K562 (cell line): Measurements from ENCODE around the gene TAC3. TPM values are rescaled to one million over a fixed set of nuclear protein-coding genes. Genes with fewer than 3 reads are reported as not detected.

Experiments used
- EP400 ChIP-seq: fragments of 450-650 bp; IDR thresholded peaks from 2 replicates; pipeline ENCODE4 v1.6.1; 2017; ENCODE audit warnings: antibody characterized with exemption, mild to moderate bottlenecking, moderate library complexity
- ETV6 ChIP-seq, 3 experiments: fragments of 150-350 bp in 1 of 3; sonication (generic) in 1 of 3; formaldehyde crosslinking in 1 of 3; IDR thresholded peaks; 2 replicates each; pipeline versions ENCODE4 v1.6.1 to v1.8.0; 2014 to 2022; ENCODE audit warnings: borderline replicate concordance in 2 of 3, low read depth in 2 of 3, antibody characterized with exemption in 1 of 3, low read length in 1 of 3, mild to moderate bottlenecking in 1 of 3, missing genetic modification reagents in 1 of 3
- FOSL1 ChIP-seq: fragments of 200-800 bp; sonication (Bioruptor generic); conservative IDR thresholded peaks from 2 replicates; pipeline ENCODE4 v1.6.1; 2016; ENCODE audit warnings: missing genetic modification characterization, missing compliant biosample characterization
- FOXK2 ChIP-seq, 2 experiments: fragments of 450-650 bp; IDR thresholded peaks in 1 of 2; conservative IDR thresholded peaks in 1 of 2; 2 replicates each; pipeline ENCODE4 v1.6.1; 2016; ENCODE audit warnings: low read depth in 2 of 2, mild to moderate bottlenecking in 1 of 2
- HOXB6 ChIP-seq: fragments of 250-450 bp; sonication (Bioruptor Pico); IDR thresholded peaks from 2 replicates; pipeline ENCODE4 v1.5.1; 2022; ENCODE audit warnings: mild to moderate bottlenecking, borderline replicate concordance
- IFI16 ChIP-seq: fragments of 250-450 bp; sonication (Bioruptor Pico); IDR thresholded peaks from 2 replicates; pipeline ENCODE4 v2.1.2; 2022; ENCODE audit warnings: mild to moderate bottlenecking, inconsistent platforms
- KLF1 ChIP-seq: fragments of 450-650 bp; IDR thresholded peaks from 2 replicates; pipeline ENCODE4 v1.6.1; 2016; ENCODE audit warnings: missing genetic modification characterization, missing compliant biosample characterization
- NCOA6 ChIP-seq: fragments of 450-650 bp; IDR thresholded peaks from 2 replicates; pipeline ENCODE4 v1.6.1; 2017; ENCODE audit warnings: mild to moderate bottlenecking
- NFXL1 ChIP-seq: fragments of 450-650 bp; formaldehyde crosslinking; IDR thresholded peaks from 2 replicates; pipeline ENCODE4 v1.4.0; 2021; ENCODE audit warnings: mild to moderate bottlenecking
- OTX1 ChIP-seq: fragments of 450-650 bp; formaldehyde crosslinking; IDR thresholded peaks from 2 replicates; pipeline ENCODE4 v1.4.0; 2022; ENCODE audit warnings: mild to moderate bottlenecking
- PHTF2 ChIP-seq: fragments of 250-450 bp; sonication (Bioruptor Pico); IDR thresholded peaks from 2 replicates; pipeline ENCODE4 v1.5.0; 2021; ENCODE audit warnings: mild to moderate bottlenecking
- POLR2G ChIP-seq: fragments of 200-400 bp; formaldehyde crosslinking; IDR thresholded peaks from 2 replicates; pipeline ENCODE4 v1.6.1; 2017; ENCODE audit warnings: low read depth, mild to moderate bottlenecking, antibody characterized with exemption, low read length, moderate library complexity
- PTBP1 ChIP-seq: fragments of 200-400 bp; formaldehyde crosslinking; IDR thresholded peaks from 2 replicates; pipeline ENCODE4 v1.6.1; 2017; ENCODE audit warnings: low read depth, low read length
- SRF ChIP-seq, 2 experiments: fragments of 250-450, 450-650 bp in 1 of 2; sonication (Bioruptor Pico) in 1 of 2; sonication (generic) in 1 of 2; formaldehyde crosslinking; IDR thresholded peaks; 2 replicates each; pipeline versions ENCODE4 v1.5.0 to v1.5.1; 2020 to 2022; ENCODE audit warnings: mild to moderate bottlenecking in 1 of 2, missing genetic modification reagents in 1 of 2
- TAF7 ChIP-seq: fragments of 450-650 bp; IDR thresholded peaks from 2 replicates; pipeline ENCODE4 v1.6.1; 2016; ENCODE audit warnings: missing genetic modification characterization, missing compliant biosample characterization
- TEAD4 ChIP-seq, 2 experiments: sonication (generic) in 1 of 2; formaldehyde crosslinking in 1 of 2; IDR thresholded peaks; 2 replicates each; pipeline versions ENCODE4 v1.6.1 to v1.8.0; 2012 to 2022; ENCODE audit warnings: borderline replicate concordance in 1 of 2, inconsistent platforms in 1 of 2, low read length in 1 of 2, mild to moderate bottlenecking in 1 of 2, missing genetic modification reagents in 1 of 2
- ZBTB5 ChIP-seq: fragments of 450-650 bp; IDR thresholded peaks from 2 replicates; pipeline ENCODE4 v1.6.1; 2017; ENCODE audit warnings: antibody characterized with exemption
- ZBTB7A ChIP-seq: IDR thresholded peaks from 2 replicates; pipeline ENCODE4 v1.6.1; 2011; ENCODE audit warnings: low read depth, mild to moderate bottlenecking, low read length, moderate library complexity, borderline replicate concordance; ENCODE audit not compliant: control insufficient read depth
- ZNF146 ChIP-seq: IDR thresholded peaks from one replicate; pipeline ENCODE4 v1.6.1; 2018; ENCODE audit warnings: missing compliant biosample characterization; ENCODE audit not compliant: unreplicated experiment
- ZNF239 ChIP-seq: fragments of 250-450 bp; sonication (Bioruptor Pico); IDR thresholded peaks from 2 replicates; pipeline ENCODE4 v1.4.0; 2020; ENCODE audit warnings: mild to moderate bottlenecking
- ZNF707 ChIP-seq: fragments of 250-450 bp; sonication (Bioruptor Pico); conservative IDR thresholded peaks from 2 replicates; pipeline ENCODE4 v1.8.0; 2022; ENCODE audit warnings: inconsistent platforms, mild to moderate bottlenecking, moderate library complexity
- ZNF766 ChIP-seq: fragments of 200-800 bp; sonication (Bioruptor generic); conservative IDR thresholded peaks from 2 replicates; pipeline ENCODE4 v1.6.1; 2016; ENCODE audit warnings: missing genetic modification characterization, missing compliant biosample characterization
- polyA plus RNA-seq, 8 experiments: library from polyadenylated mRNA; depleted of rRNA in 4 of 8; stranded (reverse) in 5 of 8; unstranded in 3 of 8; fragments of >200 nt; fragmentation: Nextera tagmentation in 2 of 8; fragmentation: Illumina TruSeq in 1 of 8; extraction: Ambion mirVana in 2 of 8; extraction: Trizol in 1 of 8; gene quantifications; 2 replicates each; pipeline versions ENCODE4 v1.2.1 to v1.2.3, GENCODE V29; 2011 to 2014; ENCODE audit warnings: inconsistent platforms in 1 of 8, missing spikeins in 1 of 8
- total RNA-seq, 7 experiments: library from RNA; depleted of rRNA in 6 of 7; stranded (reverse); fragments of >200 nt in 6 of 7; fragmentation: Illumina TruSeq in 2 of 7; extraction: Trizol in 2 of 7; gene quantifications; 2 replicates each; pipeline versions ENCODE4 v1.2.1 to v1.2.3, GENCODE V29; 2011 to 2021; ENCODE audit warnings: low replicate concordance in 1 of 7
- TF ChIP-seq, protein P1 (sequence below): fragments of 250-450 bp; sonication (Bioruptor Pico); IDR thresholded peaks from 2 replicates; pipeline ENCODE4 v1.5.0; 2021; ENCODE audit warnings: mild to moderate bottlenecking, moderate library complexity

TAC3 gene
- total and polyA plus RNA-seq, 9 of the 15 experiments (the other 6 are each of a cell fraction or from before 2014, with no cell fraction given) = 0.29 to 2.8 (median 1.4) TPM

DNA sequence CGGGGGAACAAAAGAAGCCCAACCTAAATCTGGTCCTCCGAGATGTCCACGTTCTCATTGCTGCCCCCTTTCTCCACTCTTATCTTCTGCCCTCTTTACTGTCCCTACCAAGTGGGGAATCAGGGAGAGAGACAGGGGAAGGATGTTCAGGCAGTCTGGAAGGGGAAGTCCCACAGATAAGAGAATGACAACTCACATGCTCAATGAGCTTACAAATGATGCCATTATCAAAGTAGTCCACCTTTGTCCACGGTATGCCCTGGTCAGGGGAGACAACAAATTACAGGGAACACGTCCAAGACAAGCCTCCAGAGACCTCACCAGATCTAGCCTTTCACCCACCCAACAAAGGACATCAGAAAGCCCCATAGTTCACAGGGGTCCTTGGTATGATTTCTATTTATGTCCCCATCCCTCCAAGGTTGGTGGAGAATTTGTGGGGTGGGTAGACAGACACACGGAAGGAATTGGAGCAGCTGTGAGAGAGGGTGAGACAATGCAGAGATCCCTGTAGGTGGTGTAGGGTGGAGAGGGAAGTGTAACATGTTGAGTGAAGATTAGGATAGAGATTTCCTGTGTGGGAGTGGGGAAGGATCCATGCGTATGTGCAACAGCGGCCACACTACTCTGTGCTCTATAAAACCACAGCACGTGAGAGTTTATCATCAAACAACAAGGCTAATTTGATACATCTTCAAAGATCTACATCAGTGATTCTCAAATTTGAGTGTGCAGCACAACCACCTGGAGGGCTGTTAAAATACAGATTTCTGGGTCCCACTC, 22.9 kb upstream of the TAC3 start (continued):
- TF ChIP-seq IFI16 (CRISPR knock-in tag) (no peak), ZNF766 (no peak), NCOA6 (no peak), ZNF146 (no peak), NFXL1 (CRISPR knock-in tag) (no peak), POLR2G (no peak), EP400 (no peak), HOXB6 (CRISPR knock-in tag) (no peak), PHTF2 (CRISPR knock-in tag) (no peak), TAF7 (tag) (no peak), OTX1 (CRISPR knock-in tag) (no peak), ETV6 (IDR thresholded peaks at IDR 0.05; ENCODE audit: borderline replicate concordance in 1 of 2, low read depth in 2 of 2, low read length in 1 of 2) (no peak; a peak in 1 of 4 replicates), ETV6 (CRISPR knock-in tag; IDR thresholded peaks at IDR 0.05; ENCODE audit: borderline replicate concordance) (no peak), SRF (CRISPR knock-in tag; IDR thresholded peaks at IDR 0.05) (no peak), KLF1 (tag) (no peak), ZNF707 (CRISPR knock-in tag) (no peak), FOXK2 (conservative IDR thresholded peaks at IDR 0.05 in 1 of 2, IDR thresholded peaks at IDR 0.05 in 1 of 2; ENCODE audit: low read depth in 2 of 2) (no peak), ZBTB7A (no peak), ZBTB5 (no peak), TEAD4 (IDR thresholded peaks at IDR 0.05; ENCODE audit: low read length) (peak; percentile 95), TEAD4 (CRISPR knock-in tag; IDR thresholded peaks at IDR 0.05; ENCODE audit: borderline replicate concordance) (no peak), FOSL1 (tag) (peak; percentile 55; the same call in 1 of the 2 replicates), ZNF239 (CRISPR knock-in tag) (no peak), PTBP1 (no peak)
- TF ChIP-seq, protein P1, sequence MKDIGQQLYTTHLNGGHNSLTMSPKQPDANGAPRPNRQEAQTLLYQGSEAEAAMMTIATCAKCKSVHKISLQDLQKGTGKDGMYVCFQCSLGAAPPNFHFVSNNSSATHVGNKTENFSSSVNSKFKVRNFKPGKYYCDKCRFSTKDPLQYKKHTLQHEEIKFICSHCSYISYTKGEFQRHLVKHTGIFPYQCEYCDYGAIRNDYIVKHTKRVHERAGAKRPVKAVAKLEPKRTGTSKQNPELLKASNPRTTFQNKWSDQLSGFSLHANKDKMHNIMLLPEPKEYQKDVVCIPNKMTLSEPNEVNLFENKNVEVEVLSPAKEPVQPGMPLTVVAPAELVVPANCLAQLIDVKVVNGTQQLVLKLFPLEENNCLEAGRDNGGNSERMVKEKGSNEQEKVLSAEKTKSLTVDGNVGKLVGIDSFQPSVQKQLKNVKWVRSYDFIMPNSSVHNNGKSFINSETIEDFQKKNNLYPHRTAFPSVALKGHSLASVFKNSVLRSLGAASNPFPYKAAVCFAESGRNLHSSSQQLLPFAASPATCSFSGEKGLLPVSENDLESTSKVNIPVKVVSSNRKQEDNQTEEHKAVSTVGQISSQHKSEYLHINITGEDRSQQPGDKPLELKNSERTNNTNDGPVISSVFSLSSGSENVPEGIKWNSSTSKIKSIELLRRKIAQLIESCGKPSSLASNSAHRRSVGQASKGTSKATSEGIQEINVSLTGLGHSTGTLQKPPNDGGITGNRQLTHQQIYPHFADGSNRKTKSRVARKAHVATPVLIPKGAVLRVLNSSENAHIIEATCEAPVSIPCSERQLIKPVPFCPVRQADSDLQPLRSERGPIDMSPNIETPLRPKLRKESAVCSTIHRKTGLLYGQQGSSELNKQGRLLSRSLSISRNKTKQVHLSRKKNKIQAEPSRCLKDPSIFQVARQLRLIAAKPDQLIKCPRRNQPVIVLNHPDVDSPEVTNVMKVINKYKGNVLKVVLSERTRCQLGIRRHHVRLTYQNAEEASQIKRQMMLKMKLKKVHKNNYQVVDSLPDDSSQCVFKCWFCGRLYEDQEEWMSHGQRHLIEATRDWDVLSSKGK (CRISPR knock-in tag) = no peak
